GM23338 (cell line): ENCODE measurements around the gene ERRFI1.

Experiments
- EZH2 ChIP-seq: fragments of 200-600 bp; sonication (generic); IDR thresholded peaks from one replicate; pipeline ENCODE4 v1.8.0; 2017; ENCODE audit warnings: antibody characterized with exemption, mild to moderate bottlenecking, low read depth; ENCODE audit not compliant: unreplicated experiment
- EZH2phosphoT487 ChIP-seq: fragments of 200-600 bp; sonication (generic); IDR thresholded peaks from one replicate; pipeline ENCODE4 v1.8.1; 2018; ENCODE audit warnings: antibody characterized with exemption; ENCODE audit not compliant: unreplicated experiment
- POLR2AphosphoS5 ChIP-seq: IDR thresholded peaks from 2 replicates; pipeline ENCODE4 v1.6.1; 2016; ENCODE audit warnings: antibody characterized with exemption, low read depth
- TF ChIP-seq, protein P1 (sequence below), 2 experiments: fragments of 200-600 bp in 1 of 2; sonication (generic) in 1 of 2; conservative IDR thresholded peaks; 2 replicates each; pipeline versions ENCODE4 v1.5.1 to v1.6.1; 2016 to 2017; ENCODE audit warnings: antibody characterized with exemption in 2 of 2, low read depth in 2 of 2, mild to moderate bottlenecking in 2 of 2, moderate library complexity in 1 of 2
- TF ChIP-seq, protein P2 (sequence below): IDR thresholded peaks from one replicate; pipeline ENCODE4 v1.6.1; 2018; ENCODE audit warnings: antibody characterized with exemption; ENCODE audit not compliant: unreplicated experiment

DNA sequence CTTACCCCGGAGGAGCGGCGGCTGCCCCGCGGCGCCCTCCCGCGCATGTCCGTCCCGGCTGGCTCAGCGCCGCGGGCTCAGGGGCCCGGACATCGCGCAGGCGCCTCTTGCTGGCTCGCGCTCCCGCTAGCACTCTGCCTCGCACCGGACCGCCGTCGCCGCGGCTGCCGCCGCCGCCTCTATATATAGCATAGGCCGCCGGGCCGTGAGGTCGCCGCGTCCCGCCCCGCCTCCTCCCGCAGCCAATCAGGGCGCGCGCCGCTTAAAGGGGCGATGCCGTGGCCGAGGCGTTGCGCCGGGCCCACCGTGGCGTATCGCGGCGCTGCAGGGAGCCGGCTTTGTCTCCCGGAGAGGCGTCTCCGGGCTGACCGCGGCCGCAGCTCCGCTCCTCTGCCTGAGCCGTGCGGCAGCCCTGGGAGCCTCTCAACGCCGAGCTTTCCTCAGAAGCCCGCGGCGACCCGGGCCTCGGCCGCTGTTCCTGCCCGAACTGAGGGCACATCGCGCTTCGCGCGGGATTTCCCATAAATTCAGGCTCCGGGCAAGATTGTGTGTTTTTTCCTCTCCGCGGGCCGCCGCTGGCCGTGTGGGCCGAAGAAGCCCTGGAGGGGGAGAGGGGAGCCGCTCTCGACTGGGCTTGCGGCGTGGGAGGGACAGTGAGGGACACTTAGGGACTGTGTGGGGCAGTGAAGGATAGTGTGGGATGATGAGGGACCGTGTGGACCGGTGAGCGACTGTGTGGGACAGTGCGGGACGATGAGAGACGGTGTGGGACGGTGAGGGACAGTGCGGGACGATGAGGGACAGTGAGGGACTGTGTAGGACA lies at the start of gene ERRFI1:
- TF ChIP-seq EZH2 (no peak), POLR2AphosphoS5 (peak; percentile 87), EZH2phosphoT487 (no peak)
- TF ChIP-seq, protein P1, sequence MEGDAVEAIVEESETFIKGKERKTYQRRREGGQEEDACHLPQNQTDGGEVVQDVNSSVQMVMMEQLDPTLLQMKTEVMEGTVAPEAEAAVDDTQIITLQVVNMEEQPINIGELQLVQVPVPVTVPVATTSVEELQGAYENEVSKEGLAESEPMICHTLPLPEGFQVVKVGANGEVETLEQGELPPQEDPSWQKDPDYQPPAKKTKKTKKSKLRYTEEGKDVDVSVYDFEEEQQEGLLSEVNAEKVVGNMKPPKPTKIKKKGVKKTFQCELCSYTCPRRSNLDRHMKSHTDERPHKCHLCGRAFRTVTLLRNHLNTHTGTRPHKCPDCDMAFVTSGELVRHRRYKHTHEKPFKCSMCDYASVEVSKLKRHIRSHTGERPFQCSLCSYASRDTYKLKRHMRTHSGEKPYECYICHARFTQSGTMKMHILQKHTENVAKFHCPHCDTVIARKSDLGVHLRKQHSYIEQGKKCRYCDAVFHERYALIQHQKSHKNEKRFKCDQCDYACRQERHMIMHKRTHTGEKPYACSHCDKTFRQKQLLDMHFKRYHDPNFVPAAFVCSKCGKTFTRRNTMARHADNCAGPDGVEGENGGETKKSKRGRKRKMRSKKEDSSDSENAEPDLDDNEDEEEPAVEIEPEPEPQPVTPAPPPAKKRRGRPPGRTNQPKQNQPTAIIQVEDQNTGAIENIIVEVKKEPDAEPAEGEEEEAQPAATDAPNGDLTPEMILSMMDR (conservative IDR thresholded peaks at IDR 0.05; ENCODE audit: low read depth in 2 of 2) = no peak
- TF ChIP-seq, protein P2, sequence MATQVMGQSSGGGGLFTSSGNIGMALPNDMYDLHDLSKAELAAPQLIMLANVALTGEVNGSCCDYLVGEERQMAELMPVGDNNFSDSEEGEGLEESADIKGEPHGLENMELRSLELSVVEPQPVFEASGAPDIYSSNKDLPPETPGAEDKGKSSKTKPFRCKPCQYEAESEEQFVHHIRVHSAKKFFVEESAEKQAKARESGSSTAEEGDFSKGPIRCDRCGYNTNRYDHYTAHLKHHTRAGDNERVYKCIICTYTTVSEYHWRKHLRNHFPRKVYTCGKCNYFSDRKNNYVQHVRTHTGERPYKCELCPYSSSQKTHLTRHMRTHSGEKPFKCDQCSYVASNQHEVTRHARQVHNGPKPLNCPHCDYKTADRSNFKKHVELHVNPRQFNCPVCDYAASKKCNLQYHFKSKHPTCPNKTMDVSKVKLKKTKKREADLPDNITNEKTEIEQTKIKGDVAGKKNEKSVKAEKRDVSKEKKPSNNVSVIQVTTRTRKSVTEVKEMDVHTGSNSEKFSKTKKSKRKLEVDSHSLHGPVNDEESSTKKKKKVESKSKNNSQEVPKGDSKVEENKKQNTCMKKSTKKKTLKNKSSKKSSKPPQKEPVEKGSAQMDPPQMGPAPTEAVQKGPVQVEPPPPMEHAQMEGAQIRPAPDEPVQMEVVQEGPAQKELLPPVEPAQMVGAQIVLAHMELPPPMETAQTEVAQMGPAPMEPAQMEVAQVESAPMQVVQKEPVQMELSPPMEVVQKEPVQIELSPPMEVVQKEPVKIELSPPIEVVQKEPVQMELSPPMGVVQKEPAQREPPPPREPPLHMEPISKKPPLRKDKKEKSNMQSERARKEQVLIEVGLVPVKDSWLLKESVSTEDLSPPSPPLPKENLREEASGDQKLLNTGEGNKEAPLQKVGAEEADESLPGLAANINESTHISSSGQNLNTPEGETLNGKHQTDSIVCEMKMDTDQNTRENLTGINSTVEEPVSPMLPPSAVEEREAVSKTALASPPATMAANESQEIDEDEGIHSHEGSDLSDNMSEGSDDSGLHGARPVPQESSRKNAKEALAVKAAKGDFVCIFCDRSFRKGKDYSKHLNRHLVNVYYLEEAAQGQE = no peak
